ENCODE measurements around the gene ILF2.
"Not testable (repeated sequence)": the region's sequence is repeated elsewhere in the genome, so short reads cannot be mapped to it uniquely, and the experiment has no call there.

The ILF2 gene

GRCh38 chr1:153647346-153647714 lies 23.5 kb downstream of the ILF2 start:
- no peak for DNase-seq

DNA sequence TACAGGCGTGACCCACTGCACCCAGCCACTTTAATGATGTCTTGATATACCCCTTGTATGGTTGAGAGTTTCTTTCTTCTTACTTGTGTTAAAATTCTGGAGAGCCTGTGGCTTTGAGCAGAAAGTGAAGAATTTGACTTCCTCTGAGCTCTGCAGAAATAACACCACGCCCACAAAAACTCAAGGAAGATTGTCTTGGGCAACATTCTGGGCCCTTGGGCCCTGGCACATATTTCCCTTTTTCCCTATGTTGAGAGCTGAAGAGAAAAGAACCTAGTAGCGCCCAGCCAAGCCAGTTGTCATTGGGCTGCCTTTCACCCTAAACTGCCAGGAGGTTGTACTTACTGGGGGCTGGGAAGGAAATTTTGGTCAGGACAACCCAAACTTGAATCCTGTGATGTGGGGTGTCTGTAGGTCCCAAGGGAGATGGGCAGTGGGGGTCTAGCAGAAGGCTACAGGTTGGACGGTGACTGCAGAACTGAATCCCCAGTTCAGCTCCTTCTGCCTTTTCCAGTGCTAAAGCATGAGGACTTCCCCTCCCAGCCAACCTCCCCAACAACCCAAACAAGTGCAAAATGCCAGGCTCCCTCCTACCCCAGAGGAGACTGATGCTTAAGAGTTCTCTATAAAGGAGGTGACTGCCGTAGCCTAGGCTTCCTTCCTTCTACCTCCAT lies 24.0 kb downstream of the ILF2 start:
- DNase-seq = no peak

DNA sequence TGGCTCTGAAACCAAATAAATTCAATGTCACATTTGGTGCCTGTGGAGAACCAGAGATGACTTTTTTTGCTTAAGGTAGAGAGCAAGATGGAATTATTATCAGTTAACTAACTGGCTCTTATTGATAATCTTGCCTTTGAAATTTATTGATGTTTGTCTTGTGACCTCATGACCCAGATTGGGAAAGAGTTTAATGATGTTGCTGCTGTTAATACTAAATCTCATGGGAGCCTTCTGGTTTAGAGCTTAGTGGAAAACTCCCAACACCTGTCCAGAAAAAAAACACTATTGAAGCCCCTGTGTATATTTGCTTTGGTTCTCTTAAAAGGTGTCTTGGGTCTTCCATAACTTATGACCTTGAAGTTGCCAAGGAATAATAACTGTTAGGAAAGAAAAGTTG lies 27.0 kb downstream of the ILF2 start:
- DNase-seq = no peak

DNA sequence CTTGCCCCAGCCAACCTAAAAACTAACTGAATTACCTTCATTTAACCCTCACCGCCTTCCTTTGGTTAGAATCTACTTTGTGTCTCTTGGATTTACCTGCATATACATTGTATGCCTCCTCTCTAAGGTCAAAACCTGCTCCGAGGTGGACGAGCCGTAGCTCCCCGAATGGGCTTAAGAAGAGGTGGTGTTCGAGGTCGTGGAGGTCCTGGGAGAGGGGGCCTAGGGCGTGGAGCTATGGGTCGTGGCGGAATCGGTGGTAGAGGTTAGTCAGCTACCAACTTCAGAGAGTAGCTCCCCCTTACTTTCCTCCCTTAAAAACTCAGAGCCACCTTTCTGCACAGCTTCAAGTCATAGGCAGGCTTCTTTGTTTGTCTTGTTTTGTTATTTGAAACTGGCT lies 27.7 kb downstream of the ILF2 start:
- no peak for DNase-seq

DNA sequence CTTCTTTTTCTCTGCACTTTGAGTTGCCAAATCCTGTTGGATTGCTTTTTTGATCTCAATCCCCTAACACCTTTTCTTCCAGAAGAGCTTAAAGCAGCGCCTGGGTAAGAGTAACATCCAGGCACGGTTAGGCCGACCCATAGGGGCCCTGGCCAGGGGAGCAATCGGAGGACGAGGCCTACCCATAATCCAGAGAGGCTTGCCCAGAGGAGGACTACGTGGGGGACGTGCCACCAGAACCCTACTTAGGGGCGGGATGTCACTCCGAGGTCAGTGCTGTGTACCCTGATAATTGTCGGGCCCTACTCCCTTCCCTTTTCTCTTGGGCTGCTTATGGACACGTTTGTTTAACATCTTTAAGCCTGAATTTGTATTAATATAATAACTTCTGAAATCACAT lies 28.6 kb downstream of the ILF2 start:
- no peak for DNase-seq

DNA sequence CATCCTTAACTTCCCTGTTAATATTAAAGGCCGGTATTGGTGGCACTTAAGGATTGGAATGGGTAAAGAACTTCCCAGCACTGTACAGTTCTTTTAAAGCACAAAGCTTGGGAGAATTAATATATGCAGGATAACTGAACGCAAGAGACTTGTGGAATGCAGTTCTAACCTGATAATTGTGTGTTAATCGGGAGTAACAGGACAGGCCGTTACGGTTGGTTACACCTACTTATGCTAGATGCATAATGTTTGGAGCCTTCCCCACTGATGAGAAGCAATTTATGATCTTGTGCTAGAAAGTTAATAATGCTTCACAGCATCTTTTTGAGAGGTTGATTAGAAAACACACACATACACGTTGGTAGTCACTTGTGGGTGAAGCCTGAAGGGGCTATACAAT lies 29.9 kb downstream of the ILF2 start:
- no peak for DNase-seq

GRCh38 chr1:153640213-153640612 lies 30.6 kb downstream of the ILF2 start:
- not testable (repeated sequence) for DNase-seq

- DNase-seq = no peak
Observed at GRCh38 chr1:153639280-153639679, 31.5 kb downstream of the ILF2 start.

DNA sequence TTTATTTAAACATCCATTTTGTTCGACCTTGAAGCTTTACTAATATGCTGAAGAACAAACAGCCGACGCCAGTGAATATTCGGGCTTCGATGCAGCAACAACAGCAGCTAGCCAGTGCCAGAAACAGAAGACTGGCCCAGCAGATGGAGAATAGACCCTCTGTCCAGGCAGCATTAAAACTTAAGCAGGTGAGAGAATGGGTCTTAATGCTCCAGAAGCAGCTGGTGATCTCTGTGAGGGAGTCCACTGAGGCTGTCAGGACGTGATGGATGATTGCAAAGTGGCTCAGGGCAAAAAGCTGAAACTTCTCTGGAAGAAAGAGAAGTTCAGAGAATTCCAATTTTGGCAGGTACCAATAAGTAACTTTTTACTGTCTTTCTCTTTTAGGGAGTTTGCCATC lies 32.5 kb downstream of the ILF2 start:
- DNase-seq = no peak

GRCh38 chr1:153636312-153636711 lies 34.5 kb downstream of the ILF2 start:
- no peak for DNase-seq

- DNase-seq = no peak
Observed at GRCh38 chr1:153635872-153636271, 34.9 kb downstream of the ILF2 start.

DNA sequence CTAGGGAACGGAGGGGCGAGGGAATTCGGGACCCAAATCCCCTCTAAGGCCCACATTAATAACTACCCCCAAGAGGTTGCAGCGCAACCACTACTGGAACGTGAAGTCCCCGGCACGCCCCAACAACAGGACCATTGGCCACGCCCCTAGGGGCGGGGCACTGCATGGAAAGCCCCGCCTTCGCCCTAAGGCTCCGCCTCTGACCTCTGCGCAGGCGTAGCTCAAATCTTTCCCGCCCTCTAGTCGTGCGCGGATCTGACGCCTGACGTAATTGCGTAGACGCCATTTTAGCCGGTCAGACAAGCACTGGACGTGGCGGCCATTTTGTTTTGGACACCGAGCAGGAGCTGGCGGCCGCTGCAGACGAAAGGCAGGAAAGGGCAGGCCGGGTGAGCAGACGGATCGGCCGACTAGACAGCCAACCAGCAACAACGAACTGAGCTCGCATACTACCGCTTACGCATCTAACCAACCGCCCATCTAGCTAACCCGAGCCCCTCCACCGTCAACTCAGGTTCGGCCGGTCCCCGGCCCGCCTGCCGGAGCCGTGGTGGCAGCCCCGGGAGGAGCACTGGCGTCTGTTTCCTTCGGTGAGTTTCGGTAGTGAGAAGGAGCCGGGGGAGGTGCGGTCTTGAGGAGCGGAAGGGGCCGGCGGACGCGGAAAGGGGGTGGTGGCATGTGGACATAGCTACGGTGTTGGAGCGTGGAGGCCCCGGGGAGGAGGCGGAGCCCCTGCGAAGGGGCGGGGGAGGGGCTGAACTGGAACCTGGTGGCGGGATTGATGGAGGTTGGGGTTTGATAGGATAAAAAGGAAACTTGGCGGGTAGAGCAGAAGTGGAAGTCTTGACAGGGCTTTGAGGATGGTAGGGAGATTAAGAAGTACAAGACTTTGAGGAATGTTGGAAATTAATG lies 36.8 kb downstream of the ILF2 start, which contains the start of gene CHTOP:
Gene CHTOP, plus strand, starts transcription at position 313 of the 912 bp plus-strand sequence. CDS start 2,523 bp downstream, outside the sequence.
- DNase-seq = peak; percentile 98

DNA sequence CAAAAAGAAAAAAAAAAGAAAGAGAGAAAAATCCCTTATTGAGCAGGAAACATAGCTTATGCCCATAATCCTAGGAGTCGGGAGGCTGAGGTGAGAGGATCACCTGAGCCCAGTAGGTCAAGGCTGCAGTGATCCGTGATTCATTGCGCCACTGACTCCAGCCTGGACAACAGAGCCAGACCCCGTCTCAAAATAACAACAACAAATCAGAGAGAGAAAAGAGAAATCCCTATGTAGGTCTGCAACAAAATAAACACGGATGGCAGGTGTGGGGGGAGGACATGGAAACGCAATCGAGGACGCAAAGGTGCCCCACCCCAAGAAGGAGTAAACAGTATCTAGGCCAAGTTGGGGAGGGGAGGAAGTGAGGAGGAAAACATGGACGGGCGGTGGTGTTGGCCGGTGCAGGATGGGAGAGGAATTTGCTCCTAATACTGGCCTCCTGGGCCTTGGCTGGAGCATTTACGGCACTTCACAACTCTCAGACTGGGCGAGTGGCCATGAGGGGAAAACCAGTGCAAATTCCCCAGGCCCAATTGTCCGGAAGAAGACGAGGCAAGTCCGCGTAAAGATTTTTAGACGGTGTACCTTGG lies 37.5 kb downstream of the ILF2 start:
- DNase-seq = peak; percentile 15

DNA sequence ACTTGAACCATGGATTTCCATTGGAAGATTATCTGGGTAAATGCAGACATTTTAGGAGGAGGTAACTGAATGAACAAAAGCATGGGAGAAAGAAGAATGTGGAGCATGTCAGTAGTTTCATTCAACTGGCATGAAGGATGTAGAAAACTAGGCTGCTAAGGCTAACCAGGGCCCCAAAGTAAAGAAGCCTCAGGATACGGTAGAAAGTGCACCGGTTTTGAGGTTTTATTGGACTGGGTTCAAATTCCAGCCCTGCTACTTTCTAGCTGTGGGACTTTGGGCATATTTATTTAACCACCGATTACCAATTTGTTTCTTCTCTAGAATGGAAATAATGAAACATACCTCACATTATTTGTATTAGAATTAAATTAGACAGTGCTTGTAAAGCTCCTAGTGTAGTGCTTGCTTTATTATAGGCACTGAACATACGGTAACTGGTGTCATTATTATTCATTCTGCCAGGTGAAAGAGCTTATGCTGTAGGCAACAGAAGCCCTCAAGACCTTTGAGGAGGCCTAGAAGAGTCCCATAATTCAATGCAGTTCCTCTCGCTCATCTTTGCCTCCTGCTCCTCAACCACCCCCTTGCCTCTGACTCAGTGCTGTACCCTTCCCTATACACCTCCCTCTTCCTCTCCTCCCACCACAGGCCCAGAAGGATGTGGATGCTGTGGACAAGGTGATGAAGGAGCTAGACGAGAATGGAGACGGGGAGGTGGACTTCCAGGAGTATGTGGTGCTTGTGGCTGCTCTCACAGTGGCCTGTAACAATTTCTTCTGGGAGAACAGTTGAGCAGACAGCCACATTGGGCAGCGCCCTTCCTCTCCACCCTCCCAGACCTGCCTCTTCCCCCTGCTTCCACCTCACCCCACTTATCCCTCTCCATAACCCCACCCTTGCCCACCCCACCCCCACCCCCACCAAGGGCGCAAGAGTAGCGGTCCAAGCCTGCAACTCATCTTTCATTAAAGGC lies 39.5 kb downstream of the ILF2 start:
- no peak for DNase-seq

DNA sequence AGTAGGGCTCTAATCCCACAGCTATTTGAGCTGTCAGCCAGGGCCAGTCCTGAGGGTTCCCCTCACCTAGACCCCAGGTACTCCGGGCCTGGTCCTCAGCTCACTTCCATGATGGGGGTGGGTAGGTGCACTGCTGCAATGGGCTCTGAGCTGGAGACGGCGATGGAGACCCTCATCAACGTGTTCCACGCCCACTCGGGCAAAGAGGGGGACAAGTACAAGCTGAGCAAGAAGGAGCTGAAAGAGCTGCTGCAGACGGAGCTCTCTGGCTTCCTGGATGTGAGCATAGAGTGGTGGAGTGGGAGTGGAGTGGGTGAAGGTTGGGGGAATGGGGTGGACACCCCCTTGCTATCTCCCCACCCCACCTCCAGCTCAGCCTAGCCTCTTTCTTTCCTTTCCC lies 40.4 kb downstream of the ILF2 start:
- DNase-seq = no peak

- no peak for DNase-seq
Observed at GRCh38 chr1:153629971-153630370, 40.8 kb downstream of the ILF2 start.

- no peak for DNase-seq
Observed at GRCh38 chr1:153629343-153629665, 41.5 kb downstream of the ILF2 start.

GRCh38 chr1:153628638-153629342 lies 42.0 kb downstream of the ILF2 start:
- no peak for DNase-seq

GRCh38 chr1:153627715-153628626 lies 42.8 kb downstream of the ILF2 start, which contains the start of gene S100A1:
TSS of gene S100A1 (plus strand) at chr1:153628434. CDS start at chr1:153630522, 2,088 bp downstream.
- no peak for DNase-seq

DNA sequence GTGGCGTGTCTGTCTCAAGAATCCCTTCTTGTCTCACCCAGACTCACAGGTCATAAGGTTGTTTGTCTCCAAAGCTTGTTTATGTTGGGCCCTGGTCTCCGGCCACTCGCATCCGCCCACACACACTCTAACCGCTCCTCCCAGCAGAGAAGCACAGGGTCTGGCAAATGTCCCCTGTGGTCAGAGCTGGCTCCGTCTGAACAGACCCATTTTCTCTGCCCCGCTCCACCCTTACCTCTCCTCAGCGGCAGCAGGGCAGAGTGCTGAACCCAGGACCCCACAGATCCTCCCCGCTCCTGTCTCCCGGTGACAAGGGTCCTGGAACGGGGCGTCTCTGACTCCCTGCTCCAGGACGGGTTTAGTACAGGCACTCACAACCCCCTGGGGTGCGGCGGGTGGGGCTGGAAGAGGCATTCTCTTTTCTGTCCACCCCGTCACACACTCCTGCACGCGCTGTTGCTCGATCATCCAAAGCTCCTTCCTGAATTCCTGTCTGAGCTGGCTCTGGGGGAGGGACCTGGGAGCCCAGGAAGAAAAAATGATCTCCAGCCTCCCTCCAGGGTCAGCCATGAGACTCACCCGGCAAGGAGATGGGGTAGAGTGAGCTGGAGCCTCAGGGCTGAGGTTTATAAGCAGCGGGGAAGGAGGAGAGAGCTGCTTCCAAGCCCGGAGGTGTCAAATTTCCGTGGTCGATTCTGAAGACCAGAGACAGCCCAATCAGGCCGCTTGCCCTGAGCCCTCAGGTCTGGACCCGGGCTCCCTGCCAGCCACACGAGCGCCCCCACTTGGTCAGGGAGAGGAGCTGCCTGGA lies 43.7 kb downstream of the ILF2 start, which contains the start of gene S100A13:
Gene S100A13, minus strand, starts transcription at position 602 of the 811 bp plus-strand sequence. CDS start 1,033 bp downstream, outside the sequence.
- DNase-seq = peak; percentile 87

All from DMS153 (cell line).